HG02588 (cell line): ENCODE results near the gene TMPRSS4.

Source experiments
- ATAC-seq: cut with Tn5 transposase; IDR thresholded peaks from one replicate; pipeline ENCODE4 v1.9.1; 2021; ENCODE audit warnings: mild to moderate bottlenecking, moderate library complexity; ENCODE audit not compliant: unreplicated experiment

TMPRSS4 gene

DNA sequence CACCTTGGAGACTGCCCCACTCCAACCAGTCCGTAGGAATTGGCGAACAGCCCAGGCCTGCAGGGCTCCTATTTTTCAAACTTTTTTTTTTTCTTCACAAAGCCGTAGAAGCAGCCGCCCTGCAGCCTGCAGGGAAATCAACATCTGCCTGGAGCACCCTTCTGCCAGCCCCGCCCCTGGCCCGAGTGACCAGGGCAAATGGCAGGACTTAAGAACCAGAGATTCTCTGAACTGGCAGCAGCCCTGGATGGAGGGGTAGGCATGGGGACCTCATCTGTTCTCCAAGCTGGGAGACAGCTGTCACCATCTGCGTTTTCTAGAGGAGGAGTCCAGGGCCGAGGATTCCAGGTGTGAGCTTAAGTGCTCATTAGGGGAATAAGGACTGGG, 94.0 kb downstream of the TMPRSS4 start:
- no peak for ATAC-seq
